Measurements from ENCODE around the gene DEDD.

- TF ChIP-seq CTCF (IDR thresholded peaks at IDR 0.05) (no peak), EP300 (IDR thresholded peaks at IDR 0.05) (no peak), POLR2AphosphoS5 (IDR thresholded peaks at IDR 0.05) (no peak)
Measured at GRCh38 chr1:161173711-161174110, 41.2 kb upstream of the DEDD start.

Measured in suprapubic skin (tissue), 4 donors.